NCI-H1930 (cell line): Measurements from ENCODE around the gene DCST2.

Source experiments
- DNase-seq, 2 experiments: peaks; one replicate each; lab custom pipeline; 2025; lab: John Stamatoyannopoulos, UW

The DCST2 gene

GRCh38 chr1:155049651-155050559 is 16.3 kb upstream of the DCST2 start:
- no peak for DNase-seq

DNA sequence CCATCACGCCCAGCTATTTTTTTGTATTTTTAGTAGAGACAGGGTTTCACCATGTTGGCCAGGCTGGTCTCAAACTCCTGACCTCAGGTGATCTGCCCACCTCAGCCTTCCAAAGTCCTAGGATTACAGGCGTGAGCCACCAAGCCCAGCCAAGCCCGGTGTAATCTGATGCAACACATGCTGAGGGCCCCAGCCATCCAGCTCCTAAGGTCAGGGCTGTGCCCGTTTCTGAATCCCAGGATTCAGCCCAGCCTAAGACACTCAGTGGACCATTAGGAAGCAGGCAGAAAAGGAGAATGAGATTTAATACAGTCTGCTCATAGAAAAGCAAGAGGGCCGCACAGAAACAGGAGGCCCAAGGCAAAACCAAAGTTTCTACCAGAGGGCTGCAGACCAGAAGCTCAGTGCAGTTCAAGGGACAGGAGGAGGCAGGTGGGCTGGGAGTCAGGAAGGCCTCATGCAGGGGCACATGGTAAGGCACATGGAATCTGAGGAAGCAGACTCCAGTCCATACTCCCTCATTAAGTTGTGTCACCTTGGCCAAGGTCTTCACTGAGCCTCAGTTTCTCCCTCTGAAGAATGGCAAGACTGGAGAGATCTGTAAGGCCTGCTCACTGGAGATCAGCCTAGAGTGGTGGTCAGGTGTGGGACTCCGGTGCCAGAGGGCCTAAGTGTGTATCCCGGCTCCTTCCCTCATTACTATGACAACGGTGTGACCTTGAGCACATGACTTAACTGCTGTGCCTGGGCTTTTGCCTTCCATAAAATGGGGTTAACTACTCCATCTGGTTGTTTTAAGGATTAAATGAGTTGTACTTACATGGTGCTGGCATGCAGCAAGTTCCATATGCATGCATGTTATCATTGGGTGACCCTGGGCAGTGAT is 15.1 kb upstream of the DCST2 start:
- no peak for DNase-seq

DNA sequence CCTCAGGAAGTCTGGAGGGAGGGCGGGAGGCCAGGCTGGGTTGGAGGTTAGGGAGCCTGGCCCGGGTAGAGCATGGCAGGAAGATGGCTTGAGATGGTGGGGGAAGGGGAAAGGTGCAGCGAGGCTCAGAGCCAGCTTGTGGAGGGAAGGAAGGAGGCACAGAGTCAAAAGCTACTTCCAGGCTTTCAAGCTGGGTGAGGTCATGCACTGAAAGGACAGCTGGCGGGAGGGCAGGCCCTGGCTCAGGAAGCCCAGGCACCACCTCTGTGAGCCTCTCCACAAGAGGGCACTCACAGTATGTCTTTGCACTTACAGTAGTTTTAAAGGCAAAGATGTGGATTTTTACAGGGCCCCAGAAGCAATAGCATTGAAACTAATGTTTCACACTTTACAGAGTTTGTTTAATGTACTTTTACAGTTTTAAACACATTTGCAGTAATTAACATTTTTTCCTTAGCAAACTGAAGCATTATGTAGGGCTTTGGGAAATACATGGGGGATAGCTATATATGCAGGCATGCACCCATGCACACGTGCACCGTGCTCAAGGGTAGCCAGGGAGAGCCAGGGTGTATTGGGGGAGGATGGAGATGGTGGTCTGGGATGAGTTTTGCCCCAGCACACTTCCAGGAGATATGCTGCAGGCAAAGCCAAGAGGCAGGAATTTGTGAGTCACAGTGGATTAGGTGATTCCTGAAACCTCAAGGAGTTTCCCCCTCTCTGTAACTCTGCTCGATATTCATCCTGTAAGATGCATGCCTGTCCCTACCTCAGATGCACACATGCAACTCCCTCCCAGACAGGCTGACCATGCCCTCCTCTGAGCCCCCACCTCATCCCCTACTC is 11.5 kb upstream of the DCST2 start:
- no peak for DNase-seq

DNA sequence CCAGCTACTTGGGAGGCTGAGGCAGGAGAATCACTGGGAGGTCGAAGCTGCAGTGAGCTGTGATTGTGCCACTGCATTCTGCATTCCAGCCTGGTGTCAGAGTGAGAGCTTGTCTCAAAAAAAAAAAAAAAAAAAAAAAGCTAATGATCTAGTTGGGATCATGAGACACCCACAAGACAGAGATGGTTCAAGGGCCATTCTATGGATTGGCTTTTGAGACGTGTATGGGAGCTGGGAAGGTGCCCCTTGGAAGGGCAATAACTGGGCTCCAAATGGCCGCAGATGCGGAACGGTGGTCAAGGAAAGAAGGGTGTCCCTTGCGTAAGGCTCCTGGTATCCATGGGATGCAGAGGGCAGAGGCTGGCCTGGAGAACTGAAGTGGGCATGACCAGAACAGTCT is 10.8 kb upstream of the DCST2 start:
- DNase-seq: no peak

DNA sequence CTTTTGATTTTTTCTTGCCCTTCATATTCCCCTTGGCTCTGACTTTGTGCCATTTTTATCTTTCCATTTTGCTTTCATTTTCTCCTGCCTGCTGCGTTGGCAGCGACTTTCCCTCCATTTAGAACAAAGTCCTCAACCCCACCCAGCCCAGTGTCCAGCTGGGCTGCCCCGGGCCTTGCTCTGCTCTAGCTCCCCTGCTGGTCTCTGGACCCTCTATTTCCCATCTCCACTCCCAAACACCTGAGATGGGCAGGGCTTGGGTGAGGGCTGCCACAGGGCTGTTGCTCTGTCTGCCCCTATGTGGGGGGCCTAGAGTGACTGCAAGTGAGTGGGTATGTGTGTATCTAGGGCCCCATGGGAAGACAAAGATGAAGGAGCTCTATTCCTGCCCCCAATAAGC is 10.2 kb upstream of the DCST2 start:
- DNase-seq: no peak

- no peak for DNase-seq
These were observed 9.7 kb upstream of the DCST2 start for GRCh38 chr1:155043301-155043702.

DNA sequence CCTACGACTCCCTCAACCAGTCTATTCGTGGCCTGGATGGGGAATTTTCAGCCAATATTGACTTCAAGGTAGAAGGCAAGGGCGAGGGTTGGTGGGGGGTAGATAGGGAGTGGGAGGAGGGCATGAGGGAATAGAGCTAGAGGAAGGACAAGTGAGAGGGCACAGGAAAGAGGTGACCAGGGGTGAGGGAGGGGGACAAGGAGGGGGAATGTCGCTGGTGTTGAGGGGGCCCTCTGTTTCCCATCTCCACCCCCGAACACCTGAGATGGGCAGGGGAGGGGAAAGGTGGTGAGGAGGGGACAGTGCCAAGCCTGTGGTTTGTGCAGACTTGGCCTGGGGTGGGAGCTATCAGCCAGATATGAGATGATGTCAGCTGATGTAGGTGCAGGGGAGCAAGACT is 9.2 kb upstream of the DCST2 start:
- no peak for DNase-seq

DNA sequence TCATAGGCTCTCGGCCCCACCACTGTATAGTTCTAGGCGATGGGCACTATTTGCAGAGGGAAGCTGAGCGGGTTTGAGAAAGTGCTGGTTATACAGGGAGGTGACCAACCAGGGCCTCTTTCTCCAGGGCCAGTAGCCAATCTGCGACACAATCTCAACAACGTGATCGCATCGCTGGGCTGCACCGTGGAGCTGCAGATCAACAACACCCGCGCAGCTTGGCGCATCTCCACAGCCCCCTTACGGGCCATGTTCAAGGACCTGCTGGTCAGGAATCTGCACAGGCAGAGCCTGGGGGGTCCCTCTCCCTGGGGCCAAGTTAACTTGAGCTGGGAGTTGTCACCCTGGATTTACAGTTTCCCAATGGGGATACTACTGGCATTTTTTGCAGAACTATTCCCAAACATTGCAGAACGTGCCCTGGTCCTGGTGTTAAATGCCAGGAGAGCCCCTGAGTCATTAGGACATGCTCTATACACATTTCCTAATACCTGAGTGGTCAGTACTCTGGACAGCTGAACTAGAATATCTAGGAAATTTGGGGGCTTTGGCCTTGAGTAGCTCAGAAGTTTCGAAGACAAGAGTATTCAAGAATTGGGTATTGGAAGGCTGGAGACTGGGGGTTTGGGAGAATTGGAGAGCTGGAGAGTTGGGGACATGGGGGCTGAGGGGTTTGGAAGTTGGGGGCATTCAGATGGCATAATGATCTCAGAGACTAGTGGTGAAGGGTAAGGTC is 6.9 kb upstream of the DCST2 start:
- DNase-seq: no peak

DNA sequence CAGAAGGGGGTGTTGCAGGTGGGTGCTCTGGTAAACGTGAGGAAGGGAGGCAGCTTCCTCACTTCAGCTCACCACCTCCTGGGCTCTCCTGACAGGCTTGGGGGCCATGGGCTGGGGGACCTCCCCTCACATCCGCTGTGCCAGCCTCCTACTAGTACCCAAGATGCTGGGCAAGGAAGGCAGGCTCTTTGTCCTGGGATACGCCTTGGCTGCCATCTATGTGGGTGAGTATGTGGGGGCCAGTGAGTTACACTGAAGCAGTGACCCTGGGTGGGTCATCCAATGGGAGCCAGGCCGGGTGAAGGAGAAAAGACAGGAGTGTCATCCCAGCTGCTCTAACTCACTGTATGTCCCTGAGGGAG is 5.7 kb upstream of the DCST2 start:
- no peak for DNase-seq

DNA sequence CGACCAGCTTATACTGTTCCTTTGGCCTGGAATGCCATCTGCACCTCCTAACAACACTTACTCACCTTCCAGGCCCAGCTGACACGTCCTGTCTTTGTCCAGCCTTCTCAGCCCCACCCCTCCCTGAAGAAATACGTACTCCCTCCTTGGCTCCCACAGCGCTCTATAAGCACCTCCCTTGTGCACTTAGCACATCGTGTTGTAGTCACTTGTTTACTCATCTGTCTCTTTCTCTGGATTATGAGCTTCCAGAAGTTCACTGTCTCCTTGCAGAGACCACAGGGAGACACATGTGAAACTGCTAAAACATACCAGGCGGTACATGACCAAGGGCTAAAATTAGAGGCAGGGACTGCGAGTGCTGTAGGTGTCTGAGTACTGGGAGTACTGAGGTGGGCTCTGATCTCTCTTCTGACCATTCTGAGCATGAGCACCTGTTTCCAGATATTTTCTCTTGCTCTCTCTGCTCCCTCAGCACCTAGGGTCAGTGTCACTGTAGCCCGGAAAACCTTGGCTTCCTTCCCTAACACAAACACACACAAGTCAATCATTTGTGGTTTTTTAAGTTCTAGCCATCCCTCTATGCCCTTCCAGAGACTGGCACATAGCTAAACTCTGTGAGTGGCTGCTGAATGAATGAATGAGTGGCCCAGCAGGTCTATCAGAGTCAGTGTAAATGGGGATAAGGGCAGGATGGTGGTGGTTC is 5.2 kb upstream of the DCST2 start:
- DNase-seq: no peak

DNA sequence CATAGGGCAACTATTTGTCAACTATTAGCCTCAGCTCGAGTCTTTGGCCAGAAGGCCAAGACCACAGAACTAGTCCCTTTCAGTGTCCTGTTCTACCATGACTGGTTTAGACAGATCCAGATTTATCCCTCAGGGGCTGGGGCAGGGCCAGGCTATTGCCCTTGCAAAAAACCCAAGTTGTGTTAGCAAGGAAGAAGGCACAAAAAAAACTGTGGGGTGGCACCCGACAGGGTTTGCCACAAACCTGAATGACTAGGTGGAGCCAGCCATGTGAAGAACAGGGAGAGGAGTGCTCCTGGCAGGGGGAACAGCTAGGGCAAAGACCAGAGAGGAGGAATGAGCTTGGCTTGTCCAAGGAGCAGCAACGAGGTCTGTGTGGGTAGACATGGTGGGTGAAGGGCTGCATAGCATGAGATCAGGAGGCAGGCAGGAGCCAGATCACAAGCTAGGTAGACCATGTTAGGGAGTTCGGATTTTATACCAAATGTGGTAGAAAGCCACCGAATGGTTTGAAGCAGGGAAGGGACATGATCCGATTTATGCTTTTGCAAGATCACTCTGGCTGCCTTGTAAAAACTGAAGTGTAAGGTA is 4.4 kb upstream of the DCST2 start:
- DNase-seq: no peak

DNA sequence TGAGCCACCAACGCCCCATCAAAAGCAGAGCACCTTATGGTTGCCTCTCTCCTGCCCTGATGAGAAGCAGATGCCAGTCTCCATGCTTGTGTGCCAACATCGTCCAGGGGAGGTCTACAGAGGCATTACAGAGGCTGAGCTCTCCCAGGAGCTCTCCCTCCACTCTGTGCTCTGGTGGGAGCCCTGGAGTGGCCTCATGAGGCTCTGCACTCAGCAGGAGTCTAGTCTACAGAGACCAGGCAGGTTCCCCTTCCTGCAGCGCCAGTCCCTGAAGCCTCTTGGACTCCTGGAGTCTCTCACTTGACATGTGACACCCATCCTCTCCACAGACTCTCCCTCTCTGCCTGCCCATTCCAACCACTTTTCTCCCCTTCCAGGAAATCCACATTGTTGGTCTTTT is 3.5 kb upstream of the DCST2 start:
- no peak for DNase-seq

DNA sequence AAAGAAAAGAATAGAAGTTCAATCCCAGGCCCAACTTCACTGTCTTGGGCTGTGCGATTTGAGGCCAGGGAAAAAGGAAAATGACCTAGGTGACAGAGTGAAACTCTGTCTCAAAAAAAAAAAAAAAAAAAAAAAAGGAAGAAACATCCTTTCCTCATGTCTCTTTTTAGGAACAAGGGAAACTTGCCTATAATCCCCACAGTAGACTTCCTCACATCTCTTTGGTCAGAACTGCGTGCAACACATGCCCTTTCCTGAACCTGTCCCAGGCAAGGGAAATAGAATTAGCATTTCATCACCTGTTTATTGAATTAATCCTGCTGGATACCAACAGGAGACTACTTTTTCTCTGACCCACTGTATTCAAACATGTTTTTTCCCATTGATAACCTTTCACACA is 2.4 kb upstream of the DCST2 start:
- no peak for DNase-seq

DNA sequence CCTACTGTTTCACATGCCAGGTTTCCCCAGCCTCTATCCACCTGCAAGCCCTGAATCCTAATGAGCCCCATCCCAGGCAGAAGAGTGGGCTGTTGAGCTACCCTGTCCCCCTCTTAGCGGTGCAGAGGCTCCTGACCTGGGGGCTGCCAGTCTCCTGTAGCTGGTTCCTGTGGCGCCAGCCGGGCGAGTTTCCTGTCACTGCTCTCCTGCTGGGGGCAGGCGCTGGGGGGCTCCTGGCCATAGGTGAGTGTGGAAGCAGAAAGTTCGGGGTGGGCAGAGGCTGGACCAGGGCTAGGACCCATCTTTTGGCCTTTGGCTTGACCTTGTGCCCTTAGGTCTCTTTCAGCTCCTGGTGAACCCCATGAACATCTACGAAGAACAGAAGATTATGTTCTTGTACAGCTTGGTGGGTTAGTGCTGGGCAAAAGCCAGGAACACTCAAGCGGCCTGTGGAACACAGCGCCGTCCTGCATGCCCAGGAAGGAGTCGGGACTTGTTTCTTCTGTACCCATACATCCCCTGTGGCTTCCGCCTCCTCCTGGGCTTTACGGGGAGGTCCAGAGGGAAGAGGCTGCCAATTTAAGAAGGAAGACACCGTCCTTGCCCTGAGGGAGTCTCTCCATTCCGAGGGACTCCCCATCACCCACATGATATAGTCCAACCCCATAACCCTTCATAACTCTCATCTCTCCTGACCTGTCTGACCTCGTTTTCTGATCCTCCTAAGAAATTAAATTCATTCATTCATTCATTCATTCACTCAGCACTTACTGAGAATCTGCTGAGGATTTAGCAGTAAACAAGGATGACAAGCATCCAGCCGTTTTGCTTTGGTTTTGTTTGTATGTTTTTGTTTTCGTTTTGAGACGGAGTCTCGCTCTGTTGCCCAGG is 982 bp upstream of the DCST2 start:
- no peak for DNase-seq

- no peak for DNase-seq
These were observed 695 bp downstream of the DCST2 start for GRCh38 chr1:155032886-155033285.

GRCh38 chr1:155030899-155031298 is 2.7 kb downstream of the DCST2 start:
- DNase-seq: no peak

DNA sequence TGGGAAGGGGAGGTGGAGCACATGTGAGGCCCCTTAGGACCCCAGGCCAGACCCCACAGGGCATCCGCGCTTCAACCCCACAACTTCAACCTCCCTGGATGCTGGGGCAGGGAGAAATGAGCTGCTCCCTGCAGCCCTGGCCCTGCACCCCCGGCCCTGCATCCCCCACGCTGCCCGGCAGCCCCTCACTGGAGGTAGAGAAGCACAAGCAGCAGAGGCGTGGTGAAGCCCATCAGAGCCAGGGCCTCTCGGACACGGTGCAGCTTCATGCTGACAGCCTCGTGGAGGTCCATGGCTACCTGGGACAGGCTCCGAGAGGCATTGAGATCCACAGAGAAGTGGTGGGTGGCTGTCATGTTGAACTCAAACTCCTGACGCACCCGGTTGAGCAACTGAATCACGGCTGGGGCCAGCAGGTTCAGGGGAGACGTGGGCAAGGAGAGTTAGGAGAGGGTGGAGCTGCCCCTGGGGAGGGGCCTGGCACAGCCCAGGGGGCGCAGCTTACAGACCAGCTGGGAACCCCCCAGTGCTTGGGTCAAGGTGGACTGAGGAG is 3.3 kb downstream of the DCST2 start:
- DNase-seq: no peak

GRCh38 chr1:155029513-155030242 is 3.9 kb downstream of the DCST2 start:
- DNase-seq: no peak
